ENCODE data around the gene ACP2.

DNA sequence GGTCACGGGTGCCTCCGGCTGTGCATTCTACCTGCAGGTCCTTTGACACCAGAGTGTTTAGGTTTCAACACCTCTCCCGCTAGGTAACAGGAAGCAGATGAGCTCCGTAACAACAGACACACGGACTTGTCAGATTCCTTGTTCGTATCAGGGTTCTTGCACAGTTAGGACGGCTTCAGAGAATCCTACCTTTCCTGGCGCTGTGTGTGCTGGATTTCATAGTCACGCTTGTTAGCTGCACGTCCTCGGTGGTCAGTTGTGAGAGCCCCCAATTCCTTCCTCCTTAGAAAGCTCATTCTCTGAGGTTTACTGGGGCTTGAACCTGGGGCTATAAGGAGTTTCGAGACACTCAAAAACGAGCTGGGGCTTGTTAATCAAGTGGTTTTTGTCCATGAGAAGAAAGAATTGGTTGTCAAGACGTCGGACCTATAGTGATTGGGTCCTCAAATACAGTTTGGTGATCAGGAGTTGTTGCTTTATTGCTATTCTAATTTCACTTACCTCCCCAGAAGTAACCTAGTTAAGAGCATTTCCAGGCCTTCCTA, 33.2 kb downstream of the ACP2 start:
- no peak for TF ChIP-seq FOSL2 (IDR thresholded peaks at IDR 0.05; ENCODE audit: borderline replicate concordance, low read depth)
- TF ChIP-seq, protein P1, sequence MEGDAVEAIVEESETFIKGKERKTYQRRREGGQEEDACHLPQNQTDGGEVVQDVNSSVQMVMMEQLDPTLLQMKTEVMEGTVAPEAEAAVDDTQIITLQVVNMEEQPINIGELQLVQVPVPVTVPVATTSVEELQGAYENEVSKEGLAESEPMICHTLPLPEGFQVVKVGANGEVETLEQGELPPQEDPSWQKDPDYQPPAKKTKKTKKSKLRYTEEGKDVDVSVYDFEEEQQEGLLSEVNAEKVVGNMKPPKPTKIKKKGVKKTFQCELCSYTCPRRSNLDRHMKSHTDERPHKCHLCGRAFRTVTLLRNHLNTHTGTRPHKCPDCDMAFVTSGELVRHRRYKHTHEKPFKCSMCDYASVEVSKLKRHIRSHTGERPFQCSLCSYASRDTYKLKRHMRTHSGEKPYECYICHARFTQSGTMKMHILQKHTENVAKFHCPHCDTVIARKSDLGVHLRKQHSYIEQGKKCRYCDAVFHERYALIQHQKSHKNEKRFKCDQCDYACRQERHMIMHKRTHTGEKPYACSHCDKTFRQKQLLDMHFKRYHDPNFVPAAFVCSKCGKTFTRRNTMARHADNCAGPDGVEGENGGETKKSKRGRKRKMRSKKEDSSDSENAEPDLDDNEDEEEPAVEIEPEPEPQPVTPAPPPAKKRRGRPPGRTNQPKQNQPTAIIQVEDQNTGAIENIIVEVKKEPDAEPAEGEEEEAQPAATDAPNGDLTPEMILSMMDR (IDR thresholded peaks at IDR 0.05), result no peak
- no peak for TF ChIP-seq EZH2phosphoT487 (IDR thresholded peaks at IDR 0.05; ENCODE audit: borderline replicate concordance, low read depth)
- no peak for TF ChIP-seq GATA2 (CRISPR knock-in tag; IDR thresholded peaks at IDR 0.05)
- TF ChIP-seq SIN3A (IDR thresholded peaks at IDR 0.05; ENCODE audit: borderline replicate concordance, low read depth, low read length), result no peak

All from SK-N-SH (cell line).